DMS79 treated with DMSO at 0.1 percent for 48 hours (cell line): ENCODE measurements around the gene SMDT1.
"Not testable (repeated sequence)": the region's sequence is repeated elsewhere in the genome, so short reads cannot be mapped to it uniquely, and the experiment has no call there.

Experiments
- DNase-seq: peaks from one replicate; lab custom pipeline; 2025; lab: John Stamatoyannopoulos, UW

Gene SMDT1

DNA sequence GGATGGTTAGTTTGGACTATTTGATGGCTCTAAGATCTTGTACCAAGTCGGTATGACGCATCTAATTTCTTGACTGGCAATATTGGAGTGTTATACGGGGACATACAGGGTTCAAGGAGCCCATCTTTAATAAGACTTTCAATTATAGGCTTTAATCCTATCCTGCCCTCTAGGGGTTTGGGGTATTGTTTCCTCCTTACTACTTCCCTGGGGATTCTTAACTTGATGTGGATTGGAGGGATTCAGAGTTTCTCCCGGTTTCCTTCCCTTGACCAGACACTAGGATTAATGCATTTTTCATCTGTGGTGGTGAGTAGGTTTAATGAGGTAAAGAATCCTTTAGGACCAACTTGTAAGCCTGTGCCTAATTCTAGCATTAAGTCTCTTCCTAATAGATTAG is 32.3 kb downstream of the SMDT1 start:
- no peak for DNase-seq

DNA sequence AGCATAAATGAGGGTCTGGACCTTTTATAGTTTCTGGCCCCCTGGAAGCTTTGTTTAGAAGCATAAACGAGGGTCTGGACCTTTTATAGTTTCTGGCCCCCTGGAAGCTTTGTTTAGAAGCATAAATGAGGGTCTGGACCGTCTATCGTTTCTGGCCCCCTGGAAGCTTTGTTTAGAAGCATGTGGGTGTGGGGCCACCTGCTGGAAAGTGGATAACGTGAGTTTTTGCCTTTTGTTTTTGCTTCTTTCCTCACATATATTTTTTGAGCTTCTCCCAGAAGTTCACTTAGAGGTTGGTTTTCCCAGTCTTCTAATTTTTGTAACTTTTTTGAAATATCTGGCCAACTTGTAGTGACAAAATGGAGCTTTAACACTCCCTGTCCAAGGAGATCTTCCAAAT is 33.3 kb downstream of the SMDT1 start:
- not testable (repeated sequence) for DNase-seq

DNA sequence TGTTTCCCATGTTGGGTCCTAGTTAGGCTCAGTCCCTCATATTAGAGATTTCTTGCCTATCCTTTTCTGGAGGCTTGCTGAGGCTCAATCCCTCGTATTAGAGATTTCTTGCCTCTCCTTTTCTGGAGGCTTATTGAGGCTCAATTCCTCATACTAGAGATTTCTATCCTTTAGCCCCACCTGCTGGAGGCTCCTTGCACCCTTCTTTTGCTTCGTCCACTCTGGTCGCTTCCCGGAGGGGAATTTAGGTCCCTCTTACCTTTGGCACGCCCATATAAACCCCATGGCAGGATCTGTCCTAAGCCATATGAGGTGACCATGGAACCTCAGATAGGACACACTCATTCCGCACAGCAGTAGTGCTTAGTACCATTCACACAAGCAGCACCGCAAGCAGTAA is 35.2 kb downstream of the SMDT1 start:
- no peak for DNase-seq

DNA sequence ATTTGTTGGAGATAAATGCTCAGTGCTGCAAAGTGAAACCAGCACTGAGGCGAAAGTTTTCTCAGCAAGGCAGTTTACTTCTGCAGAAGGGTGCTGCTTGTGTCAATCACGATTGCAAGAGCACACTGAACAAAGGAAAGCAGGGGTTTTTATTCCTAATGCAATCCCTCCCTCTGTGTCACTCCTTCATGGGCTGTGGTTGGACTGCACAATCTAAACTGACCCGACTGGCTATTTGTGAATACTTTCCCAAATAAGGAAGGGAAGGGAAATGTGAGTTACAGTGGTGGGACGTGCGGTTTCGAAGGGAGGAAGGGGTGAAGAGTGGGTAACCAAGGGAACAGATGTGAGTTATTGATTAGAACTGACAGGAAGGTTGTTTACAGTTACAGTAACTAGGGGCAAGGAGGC is 35.9 kb downstream of the SMDT1 start:
- DNase-seq = not testable (repeated sequence)

DNA sequence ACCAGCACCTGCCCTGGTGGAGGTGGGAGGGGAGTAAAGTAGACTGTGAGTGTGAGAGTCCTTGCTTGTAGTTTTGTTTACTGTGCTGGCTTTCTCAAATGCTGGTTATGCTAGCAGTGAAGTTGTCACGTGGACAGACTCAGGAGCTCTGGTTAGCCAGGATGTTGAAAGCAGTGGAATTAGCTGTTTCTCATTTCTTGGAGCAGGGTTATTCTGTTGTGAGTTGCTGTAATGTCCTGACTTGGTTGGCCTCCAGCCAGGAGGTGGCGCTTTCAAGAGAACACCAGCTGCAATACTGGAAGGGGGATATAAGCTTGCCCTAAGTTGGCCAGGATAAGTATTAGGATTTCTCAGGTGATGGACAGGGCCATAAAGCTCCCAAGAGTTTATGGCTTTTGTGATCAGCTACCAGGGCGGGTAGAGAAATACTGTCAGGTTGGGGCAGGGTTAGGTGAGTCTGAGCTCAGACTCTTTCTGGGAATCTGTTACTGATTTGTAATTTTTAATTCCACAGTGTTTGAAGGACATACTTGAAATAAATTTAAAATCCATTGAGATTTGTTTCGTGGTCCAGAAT is 37.4 kb downstream of the SMDT1 start:
- no peak for DNase-seq

DNA sequence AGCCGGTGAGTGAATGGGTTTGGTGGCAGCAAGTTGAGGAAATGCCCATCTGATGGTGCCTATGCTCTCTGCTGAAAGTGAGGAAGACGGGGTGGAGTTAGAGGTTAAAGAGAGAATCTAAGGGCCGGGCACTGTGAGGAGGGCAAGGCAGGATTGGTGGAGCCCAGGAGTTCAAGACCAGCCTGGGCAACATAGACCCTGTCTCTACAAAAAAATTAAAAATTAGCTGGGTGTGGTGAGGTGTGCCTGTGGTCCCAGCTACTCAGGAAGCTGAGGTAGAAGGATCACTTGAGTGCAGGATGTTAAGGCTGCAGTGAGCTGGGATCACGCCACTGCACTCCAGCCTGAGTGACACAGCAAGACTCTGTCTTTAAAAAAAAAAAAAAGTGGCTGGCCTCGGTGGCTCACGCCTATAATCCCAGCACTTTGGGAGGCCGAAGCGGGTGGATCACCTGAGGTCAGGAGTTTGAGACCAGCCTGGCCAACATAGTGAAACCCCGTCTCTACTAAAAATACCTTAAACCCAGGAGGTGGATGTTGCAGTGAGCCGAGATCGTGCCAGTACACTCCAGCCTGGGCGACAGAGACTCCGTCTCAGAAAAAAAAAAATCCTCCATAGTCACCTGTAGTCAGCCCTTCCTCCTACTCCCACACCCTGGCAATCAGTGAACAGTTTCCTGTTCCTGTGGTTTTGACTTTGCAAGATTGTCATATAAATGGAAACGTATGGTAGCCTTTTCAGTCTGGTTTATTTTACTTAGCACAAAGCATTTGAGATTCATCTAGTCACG is 40.9 kb downstream of the SMDT1 start:
- not testable (repeated sequence) for DNase-seq

DNA sequence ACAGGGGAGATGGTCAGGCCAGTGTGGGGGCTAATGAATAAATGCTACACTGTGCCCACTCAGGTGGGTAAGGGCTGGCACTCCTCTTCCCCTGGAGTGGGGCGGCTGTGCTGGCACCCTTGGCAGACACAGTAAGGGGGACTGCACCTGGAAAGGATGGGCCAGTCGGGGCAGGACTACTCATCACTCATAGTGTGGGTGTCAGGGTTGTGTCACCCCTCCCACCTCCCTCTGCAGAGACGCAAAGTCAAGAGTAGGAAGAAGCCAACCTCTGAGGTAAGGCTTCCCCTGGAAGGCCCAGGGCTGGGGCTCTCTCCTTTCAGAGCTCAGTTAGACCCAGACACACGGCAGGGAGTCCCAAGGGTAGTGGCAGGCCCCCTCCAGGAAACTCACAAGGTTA is 44.0 kb downstream of the SMDT1 start:
- not testable (repeated sequence) for DNase-seq

DNA sequence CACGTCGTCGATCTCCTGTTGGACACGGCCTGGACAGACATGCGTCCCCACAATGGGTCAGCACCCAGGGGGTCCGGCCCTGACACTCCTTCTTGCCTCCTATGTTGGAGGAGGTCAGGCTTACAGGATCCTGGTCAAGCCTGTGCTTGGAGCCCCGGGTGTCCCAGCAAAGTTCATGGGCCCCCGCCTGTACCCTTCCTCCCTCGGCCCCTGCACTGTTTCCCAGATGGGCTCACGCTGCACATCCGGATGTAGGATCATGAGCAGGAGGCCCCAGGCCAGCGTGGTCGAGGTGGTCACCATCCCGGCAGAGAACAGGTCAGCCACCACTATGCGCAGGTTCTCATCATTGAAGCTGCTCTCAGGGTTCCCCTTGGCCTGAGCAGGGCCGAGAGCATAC is 48.1 kb downstream of the SMDT1 start:
- DNase-seq = no peak

DNA sequence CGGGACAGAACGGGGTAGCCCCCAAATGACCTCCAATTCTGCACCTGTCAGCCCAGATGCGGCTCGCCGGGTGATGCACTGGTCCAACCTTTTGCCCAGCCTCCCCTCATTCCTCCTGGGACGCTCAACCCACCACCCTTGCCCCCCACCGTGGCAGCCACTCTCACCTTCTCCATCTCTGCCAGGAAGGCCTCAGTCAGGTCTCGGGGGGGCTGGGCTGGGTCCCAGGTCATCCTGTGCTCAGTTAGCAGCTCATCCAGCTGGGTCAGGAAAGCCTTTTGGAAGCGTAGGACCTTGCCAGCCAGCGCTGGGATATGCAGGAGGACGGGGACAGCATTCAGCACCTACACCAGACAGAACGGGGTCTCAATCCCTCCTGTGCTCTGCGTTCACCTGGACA is 48.5 kb downstream of the SMDT1 start:
- not testable (repeated sequence) for DNase-seq

DNA sequence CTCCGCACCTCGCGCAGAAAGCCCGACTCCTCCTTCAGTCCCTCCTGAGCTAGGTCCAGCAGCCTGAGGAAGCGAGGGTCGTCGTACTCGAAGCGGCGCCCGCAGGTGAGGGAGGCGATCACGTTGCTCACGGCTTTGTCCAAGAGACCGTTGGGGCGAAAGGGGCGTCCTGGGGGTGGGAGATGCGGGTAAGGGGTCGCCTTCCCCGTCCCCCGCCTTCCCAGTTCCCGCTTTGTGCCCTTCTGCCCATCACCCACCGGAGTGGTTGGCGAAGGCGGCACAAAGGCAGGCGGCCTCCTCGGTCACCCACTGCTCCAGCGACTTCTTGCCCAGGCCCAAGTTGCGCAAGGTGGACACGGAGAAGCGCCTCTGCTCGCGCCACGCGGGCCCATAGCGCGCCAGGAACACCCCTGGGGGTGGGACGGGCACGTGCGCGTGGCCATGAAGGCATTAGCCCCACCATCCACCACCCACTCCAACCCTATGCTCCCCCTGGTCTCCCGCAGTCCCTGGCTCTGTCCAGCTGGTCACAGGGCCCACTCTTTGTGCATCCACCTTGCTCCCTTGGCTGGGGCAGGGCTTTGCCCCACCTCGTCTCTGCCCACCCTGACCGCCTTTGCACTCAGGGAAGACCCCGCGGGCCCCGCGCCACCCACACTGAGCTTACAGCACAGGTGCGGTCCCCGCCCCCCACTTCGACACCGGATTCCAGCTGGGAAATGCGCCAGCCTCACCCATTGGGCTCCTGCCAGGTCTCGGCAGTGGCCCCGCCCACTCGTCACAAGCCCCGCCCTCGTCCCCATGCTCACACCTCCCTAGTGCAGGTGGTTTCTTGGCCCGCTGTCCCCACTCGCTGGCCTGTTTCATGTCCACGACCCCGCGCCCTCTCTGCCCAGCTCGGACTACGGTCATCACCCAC is 49.5 kb downstream of the SMDT1 start:
- not testable (repeated sequence) for DNase-seq

DNA sequence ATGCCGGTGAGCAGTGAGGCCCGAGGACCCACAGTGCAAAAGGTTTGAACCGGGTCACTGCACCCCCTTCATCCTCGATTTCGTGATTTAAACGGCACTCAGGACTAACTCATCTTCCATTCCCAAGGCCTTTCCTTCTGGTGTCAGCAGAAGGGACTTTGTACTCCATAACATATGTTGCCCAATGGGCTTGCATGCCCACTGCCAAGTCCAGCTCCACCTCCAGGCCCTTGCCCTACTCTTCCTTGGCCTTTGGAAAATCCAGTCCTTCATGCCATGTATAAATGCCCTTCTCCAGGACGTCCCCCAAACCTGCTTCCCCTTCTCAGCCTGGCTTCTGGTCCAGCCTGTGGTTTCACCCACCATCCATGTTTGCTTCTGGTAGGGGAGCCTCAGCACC is 50.7 kb downstream of the SMDT1 start:
- DNase-seq = not testable (repeated sequence)

DNA sequence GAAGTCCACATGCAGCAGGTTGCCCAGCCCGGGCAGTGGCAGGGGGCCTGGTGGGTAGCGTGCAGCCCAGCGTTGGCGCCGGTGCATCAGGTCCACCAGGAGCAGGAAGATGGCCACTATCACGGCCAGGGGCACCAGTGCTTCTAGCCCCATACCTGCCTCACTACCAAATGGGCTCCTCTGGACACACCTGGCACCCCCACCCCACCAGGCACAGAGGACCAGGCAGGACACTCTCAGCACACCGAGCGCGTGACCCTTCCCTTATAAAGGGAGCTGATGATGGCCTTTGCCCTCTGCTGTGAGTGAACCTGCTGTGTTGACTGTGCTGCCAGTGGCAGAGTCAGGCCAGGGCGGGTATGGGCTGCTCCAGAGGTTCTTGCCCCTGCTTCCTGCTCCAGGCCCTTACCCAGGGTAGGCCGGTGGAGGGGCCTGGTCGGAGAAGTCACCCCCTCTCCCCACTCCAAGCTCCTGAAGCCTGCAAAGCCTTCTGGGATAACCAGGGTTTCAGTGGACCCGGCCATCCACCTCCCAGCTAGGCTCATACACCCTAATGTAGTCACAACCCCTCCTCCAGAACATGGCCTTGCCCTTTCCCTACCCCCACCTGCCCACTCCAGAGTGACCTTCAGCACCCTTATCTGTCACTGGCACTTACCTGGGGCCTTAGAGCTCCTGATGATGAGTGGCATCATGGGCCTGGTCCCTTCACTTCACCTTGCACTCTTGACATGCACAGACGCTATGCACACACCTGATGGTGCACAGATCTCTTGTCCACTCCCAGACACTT is 51.3 kb downstream of the SMDT1 start, which contains the start of gene CYP2D6:
CYP2D6 (minus strand) TSS at position 172 of the 793 bp plus-strand sequence; CDS start at position 153, 19 bp downstream.
- not testable (repeated sequence) for DNase-seq

DNA sequence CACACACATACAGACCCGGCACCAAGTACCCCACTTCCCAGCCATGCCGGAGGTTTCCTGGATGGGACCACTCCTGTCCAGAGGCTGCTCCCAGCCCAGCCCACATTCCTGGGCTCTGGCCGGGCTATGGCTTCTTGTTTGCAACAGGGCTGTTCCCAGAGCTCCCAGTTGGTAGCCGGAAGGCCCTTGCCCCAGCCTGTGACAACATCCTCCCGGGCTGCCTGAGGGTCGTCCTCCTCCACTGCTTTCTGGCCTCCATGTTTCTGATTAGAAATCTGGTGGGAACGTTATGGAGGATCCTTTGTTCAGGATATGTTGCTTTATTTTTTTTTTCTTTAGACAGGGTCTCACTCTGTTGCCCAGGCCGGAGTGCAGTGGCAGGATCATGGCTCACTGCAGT is 52.1 kb downstream of the SMDT1 start:
- no peak for DNase-seq

DNA sequence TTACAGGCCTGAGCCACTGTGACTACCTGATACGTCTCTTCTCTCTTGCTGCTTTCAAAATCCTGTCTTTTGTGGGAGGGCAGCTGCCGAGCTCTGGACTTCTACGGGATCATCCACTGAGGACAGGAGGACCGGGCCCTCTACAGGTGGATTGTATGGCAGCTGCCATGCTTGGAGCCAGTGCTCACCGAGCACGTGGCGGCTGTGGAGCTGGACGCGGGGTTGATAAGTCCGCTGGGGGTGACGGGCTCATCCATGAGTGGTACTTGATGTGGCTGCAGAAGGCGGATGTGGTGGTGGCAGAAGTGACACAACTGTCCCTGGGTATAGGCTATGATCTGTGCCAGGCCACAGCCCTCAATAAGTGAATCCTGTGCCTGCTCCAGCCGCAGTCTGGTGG is 53.0 kb downstream of the SMDT1 start:
- DNase-seq = no peak
